GM18499 (cell line): ENCODE measurements around the gene BCL11A.
A peak's percentile ranks its signal among the peaks of the same experiment; 100 is the strongest.

Experiments used
- ATAC-seq: cut with Tn5 transposase; IDR thresholded peaks from one replicate; pipeline ENCODE4 v1.9.1; 2021; ENCODE audit warnings: moderate number of reproducible peaks; ENCODE audit not compliant: insufficient read depth, unreplicated experiment

Gene BCL11A

DNA sequence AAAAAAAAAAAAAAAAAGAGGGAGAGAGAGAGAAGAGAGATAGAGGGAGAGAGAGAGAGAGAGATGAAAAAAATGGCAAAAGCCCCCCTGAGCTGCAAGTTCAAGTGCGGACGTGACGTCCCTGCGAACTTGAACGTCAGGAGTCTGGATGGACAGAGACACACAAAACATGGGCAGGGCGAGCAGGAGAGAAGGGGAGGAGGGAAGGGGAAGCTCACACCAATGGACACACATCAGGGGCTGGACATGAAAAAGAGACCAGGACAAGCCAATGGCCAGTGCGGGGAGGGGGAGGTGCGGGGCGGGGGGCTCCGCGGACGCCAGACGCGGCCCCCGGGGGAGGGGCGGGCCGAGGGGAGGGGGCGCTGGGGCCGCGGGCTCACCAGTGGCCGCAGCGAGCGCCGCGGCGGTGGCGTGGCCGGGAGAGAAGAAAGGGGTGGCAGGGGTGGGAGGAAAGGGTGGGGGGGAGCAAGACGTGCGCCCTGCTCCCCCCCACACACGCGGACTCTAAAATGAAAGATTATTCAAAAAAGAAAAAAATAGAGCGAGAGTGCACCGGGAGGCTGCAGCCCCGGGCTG lies at the start of gene BCL11A:
Gene BCL11A, minus strand, starts transcription at position 160 of the 579 bp plus-strand sequence. CDS start 384 bp downstream, outside the sequence.
- ATAC-seq = no peak

DNA sequence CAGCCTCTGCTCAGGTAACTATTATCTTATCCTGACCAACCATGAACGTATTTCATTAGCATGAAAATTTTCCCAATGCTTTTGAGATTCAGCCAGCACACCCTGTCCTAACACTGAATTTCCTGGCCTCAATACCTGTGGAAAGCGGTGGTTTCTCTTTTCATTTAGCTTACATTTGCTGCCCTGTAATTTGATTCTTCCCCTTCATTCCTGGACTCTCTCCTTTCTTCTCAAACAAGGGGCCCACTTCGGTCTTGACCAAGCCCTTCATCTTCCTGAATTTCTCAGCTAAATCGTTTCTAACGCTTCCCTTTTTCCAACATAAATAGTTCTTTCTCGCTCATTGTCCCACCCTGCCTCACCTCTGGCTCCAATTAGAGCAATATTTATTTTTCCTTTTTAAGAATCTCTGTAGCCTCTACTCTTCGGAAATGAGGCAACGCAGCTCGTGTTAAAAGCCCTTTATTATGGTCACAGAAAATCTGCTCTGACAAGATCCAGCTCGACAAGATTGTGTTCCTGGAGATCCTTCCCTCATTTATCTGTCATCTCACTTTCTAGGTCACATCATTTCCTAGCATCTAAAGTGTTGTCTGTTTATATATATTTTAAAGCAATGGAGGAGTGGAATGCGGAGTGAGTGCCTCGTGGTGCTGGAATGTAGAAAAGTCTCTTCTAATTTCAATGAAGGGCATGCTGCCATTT lies 49.5 kb upstream of the BCL11A start:
- ATAC-seq = no peak

DNA sequence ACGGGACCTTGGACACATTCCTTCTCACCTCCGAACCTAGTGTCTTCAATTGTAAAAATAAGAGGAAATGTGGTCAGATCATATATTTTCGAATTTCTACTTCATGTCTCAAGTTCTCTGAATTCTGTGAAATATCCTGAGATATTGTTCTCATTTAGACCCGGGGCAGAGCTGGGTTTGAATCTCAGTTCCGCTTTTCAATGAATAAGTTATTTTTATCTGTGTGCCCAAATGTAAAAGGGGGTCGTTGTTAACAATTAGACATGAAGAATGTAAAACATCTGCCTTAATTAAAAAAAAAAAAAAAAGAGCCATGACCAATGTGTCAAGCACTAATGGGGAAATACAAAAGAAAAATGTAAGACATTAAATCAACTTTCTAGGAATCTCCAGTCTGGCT lies 48.9 kb upstream of the BCL11A start:
- ATAC-seq = no peak

DNA sequence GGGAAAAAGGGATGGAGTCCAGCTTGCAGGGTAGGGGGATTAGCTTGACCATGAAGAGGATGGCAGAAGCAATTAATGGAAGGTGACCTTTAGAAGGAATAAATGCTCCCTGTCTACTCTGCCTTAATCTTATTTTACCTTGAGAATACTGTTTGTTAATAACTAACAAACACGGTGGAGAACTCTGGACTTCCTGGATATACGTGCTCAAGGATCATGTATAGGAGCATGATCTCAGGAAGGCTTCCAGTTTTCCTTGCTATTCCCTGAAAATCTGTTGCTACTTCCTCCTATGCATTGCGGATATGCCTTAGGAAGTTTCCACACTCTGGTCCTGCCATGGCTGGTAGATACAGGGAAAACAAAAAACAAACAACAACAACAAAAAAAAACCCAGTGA lies 44.8 kb upstream of the BCL11A start:
- no peak for ATAC-seq

DNA sequence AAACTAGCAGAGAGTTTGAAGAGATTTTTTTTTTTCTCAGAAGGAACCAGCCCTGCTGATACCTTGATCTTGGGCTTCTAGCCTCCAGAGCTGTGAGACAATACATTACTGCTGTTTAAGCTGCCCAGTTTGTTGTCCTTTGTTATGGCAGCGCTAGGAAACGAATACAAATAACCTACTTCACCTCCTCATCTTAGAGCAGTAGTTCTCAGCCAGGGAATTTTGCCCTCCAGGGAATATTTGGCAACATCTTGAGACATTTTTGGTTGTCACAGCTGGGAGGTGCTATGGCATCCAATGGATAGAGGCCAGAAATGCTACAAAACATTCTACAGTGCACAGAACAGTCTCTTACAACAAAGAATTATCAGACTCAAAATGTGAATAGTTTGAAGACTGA lies 43.9 kb upstream of the BCL11A start:
- no peak for ATAC-seq

DNA sequence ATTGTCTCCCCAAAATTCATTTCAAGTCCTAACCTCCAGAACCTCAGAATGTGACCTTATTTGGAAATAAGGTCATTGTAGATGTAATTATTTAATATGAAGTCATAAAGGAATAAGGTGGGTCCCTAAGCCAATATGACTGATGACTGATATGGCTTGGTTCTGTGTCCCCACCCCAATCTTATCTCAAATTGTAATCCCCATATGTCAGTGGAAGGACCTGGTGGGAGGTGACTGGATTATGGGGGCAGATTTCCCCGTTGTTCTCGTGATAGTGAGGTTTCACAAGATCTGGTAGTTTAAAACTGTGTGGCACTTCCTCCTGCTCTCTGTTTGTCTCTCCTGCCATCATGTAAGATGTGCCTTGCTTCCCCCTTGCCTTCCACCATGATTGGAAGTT lies 43.0 kb upstream of the BCL11A start:
- no peak for ATAC-seq

DNA sequence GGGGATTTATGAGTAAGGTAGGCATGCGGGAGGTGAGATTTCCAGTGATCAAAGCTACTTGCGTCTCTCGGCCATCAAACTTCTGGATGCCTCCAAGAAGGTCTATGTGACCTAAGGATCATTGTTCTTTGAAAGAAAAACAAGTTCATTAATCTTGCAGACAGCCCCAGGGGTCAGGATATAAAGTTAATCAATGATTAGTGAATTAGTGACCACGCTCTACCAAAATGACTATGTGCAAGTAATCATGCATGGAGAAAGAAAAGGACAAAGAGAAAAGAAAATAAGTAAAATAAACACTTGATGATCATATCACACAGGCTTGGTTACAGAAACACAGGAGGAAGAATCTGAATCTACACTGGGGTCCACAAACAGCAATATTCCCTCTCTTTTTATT lies 42.5 kb upstream of the BCL11A start:
- no peak for ATAC-seq

DNA sequence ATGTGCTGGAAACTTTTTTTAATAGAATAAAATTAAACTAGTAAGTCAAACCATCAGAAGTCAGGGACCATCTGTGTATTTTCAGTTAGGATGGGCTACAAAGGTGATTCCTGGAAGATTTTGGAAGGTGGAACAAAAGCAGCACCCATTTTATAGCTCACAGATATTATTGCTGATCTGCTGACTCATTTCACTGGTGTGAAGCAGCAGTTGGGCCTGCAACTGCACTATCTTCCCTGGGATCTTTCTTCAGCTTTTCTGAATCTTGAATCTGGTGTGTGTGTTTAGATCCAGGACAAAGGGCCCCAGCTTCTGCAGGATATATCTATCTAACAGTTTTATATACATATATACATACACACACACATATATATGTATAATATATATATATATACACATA lies 35.6 kb upstream of the BCL11A start:
- no peak for ATAC-seq

DNA sequence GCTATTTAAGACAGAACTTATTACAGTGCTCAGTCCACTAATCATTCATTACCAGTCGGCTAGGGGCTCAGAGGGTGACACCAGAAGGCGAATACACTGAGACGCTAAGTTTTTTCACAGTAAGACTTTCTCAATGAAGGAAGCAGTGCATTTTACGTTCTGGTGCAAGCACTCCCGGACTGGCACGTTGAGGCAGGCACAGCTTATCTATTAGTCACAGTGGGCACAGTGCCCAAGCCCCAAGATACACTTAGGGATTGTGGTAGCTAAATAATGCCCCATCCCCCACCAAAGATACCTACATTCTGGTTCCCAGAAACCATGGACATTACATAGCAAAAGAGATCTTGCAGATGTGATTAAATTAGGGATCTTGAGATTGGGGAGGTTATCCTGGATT lies 32.6 kb upstream of the BCL11A start:
- ATAC-seq = no peak

DNA sequence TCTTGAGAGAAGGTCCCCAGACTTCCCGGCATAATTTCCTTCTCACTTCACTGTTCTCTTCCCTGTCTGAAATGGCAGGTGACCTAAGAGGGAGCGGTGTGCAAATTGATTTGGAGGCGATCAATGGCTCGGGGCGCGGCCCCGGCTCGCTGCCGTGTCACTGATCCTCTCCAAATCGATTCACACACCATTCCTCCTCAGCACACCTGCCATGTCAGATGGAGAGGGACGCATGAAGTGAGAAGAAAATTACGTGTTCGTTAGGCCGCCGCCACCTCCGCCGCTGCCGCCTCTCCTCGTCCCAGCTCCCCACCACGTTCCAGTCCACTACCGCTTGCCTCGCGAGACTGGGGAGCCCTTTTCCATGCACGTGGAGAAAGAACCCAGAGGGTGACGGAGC lies 31.8 kb upstream of the BCL11A start:
- no peak for ATAC-seq

DNA sequence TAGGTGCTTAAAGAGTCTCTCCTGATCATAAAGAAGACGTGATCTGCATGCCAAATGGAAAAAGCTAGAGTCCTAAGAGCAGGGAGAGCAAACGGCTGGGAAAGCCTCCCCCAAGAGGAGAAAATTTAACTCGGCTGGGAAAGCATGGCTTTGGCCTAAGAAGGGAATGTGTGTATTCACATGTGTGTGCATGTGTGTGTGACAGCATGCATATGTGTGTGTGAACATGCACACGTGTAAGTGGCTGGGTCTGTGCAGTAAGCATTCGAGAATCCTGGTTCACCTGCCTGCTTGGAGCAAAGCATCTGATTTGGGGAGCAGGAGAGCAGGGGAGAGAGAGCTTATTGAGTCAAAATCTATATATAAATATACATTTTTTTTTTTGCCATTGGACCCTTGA lies 30.1 kb upstream of the BCL11A start:
- ATAC-seq = no peak

DNA sequence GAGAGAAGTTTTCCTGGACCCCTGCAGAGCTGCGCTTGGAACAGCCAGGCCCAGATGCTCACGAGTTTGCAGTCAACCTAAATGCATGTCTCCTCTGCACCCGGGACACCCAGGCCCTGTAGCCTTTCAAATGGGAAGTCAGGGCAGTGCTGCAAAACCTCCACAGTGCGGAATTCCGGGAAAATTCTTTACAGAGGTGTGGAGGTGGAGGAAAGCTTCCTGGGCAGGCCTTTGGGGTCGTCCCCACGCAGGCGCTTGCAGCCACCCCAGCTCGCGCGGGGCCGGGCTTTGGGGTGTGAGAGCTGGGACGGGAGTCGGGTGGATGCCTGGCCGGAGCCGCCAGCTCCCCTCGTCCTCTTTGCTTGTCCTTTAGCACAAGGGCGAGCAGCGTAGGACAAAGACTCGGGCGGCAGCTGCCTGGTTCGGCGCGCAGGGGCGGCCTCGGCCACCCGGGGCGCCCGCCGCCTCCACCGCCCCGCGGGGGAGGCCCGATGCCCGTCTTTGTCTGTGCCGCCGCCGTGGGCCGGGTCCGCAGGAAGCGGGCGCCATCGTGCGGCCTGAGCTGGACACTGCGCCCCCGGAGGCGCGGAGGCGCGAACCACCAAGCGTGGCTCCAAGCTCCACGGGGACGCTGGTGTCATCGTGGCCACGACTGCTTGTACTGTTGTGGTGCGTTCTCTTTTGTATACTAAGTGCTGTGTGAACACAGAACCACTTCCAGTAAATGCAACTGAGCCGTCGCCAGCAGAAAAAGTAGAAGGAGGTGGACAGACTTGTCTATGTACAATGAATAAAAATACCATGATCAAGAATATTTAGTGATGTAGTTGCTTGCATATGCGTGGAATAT lies 28.2 kb upstream of the BCL11A start:
- ATAC-seq = peak; percentile 84

DNA sequence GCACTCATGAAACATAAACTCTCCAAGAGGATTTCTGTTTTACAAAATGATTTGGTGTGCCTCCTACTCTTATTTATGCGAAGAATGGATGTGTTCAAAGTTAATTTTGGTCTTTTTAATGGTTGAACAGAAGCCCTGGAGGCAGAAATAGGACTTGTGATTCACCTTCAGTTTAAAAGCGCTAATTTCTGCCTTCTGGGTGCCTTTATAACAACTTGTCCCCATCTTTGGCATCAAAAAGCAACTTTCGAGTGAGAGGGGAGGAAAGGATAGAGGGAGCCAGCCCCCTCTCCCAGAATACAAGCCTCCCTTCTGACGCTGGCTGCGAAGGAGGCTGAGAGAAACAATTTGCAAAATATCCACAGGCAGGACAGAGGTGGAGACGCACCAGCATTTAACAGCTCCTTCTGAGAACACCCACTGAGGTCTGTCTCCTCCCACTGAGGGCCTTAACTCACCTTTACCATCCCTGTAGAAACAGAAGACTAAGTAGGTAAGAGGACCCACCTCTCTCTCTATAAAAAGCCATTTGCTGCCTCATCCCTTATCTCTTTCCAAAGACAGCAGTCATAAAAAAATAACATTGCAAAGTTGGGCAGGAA lies 24.3 kb upstream of the BCL11A start:
- no peak for ATAC-seq

DNA sequence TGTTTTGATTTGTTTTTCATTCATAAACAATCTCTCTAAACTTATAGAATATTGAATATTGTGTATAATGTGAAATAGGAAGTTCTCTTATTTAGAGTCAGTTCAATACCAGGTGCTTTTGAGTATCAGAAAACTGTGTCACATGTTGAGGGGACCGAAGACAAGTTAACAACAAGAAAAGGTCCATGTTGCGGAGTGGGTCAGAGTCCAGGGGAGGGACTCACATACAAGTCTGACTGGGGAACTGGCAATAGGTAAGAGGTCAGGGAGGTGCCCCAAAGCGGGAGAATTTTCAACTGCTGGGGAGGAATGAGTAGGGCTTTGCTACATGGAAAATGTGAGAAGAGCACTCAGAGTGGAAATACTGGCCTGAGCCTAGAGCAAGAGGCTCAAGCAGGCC lies 19.8 kb upstream of the BCL11A start:
- no peak for ATAC-seq

DNA sequence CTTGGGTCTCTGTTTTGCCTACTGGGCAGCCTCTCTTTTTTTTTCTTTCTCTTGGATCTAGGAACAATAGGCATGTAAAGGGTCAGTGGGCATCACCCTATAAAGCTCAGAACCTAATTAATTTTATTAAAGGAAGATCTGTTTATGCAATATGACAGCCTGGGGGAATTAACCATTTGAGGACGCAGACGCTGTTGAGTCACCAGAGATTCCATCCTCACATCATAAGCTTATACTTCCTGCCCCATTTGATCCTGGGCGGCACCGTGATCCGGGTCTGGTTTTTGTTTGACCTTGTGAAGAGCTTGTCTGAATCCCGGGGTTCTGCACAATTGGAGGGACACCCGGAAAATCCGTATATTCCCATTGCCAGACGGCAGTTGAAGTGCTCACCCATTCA lies 16.8 kb upstream of the BCL11A start:
- ATAC-seq = no peak

DNA sequence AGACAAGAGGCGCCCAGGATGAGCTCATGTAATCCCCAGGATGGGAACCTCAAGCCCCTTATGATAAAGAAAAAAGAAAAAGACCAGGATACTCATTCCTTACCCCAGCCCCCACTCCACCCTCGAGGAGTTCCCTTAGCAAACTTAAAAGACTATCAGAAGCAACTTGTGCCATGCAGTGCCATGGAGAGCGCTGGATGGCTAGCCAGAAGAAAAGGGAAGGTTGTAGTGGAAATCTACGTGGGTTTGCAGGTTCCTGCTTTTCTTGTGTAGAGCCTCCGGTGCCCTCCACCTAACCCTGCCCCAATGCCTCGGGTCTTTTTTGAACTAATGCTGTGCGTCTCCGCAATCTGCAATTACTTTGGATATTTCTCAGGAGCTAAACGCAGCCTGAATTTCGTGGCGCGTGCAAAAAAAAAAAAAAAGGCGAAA lies 16.2 kb upstream of the BCL11A start:
- no peak for ATAC-seq

DNA sequence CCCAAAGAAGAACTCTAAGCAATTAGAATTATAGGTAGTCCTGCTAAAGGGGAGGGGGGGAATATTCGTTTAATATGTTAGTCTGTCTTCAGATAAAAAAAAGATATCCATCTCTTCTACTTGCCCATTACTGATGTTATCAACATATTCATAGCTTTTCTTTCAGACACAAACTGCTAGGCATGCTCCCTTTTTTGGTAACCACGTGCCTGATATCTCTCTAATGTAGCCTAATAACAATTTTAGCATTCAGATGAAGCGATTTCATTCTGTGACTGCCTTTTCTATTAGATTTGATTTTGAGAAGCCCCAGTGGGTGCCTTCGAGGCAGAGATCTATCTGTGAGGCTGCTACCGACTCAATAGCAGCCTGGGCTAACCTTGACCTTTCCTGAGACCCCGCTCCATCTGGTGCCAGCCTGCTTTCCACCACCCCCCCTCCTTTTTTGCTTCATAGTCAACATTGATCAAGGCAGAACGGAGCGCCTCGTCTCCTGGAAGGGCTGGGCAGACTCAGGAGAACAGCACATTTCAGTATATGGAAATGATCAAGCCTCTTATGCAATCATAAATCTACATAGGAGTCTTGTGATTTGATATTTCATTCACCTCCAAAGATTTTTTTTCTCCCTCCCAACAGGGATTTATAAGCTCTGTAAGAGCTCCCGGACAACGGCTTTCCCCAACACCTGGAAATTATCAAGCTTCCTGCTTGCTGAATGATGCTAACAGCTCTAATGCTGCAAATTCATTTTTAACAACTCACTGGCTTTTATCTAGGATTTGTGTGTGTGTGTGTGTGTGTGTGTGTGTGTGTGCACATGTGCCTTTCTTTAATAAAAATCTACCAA lies 14.7 kb upstream of the BCL11A start:
- ATAC-seq = no peak

DNA sequence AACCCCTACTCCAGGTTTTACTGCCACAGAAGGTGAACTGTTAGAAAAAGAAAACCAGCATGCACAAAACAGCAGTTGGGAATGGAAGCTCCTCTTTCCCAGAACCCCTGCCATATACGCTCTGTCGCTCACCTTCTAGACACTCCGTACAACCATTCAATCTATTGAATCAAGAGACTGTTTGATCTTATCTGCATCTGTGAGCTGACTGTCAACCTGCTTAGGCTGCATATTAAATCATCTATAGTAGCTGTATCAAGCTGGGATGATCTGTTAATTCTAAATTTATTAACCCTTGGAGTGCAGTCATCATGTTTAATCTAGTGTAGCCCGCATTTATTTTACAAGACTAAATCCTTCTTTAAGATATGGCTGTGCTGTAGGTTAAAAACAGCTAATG lies 13.6 kb upstream of the BCL11A start:
- no peak for ATAC-seq

DNA sequence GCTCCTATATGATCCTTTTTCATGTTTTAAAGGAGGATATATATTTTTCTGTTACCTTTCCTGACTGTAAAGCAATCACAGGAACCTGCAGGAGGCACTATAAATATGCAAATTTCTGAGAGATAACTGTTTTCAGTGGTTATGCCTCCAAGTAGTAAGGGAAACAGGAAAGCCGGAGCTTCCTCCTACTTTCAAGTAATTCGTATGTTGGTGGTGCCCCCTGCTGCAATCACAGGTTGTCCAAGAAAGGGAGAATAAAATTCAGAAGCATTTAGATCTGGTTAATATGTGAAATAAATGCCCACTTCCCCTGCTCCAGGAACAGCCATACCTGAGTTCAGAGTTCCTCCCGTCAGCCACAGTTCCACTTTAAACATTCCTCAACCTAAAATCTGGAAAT lies 12.0 kb upstream of the BCL11A start:
- ATAC-seq = peak; percentile 55
